Mesendoderm (in vitro differentiated cells): ENCODE measurements around the gene MCF2L2.

ENCODE experiments used
- DNase-seq: peaks from one replicate; pipeline ENCODE4 v3.0.0; 2013
- H2AK5ac ChIP-seq: 2 replicates; pipeline ENCODE4 v1.6.1; 2013; ENCODE audit warnings: low read length, inconsistent platforms
- H2BK120ac ChIP-seq: 2 replicates; pipeline ENCODE4 v1.6.1; 2013; ENCODE audit warnings: low read depth, mild to moderate bottlenecking, low read length, moderate library complexity, mixed read lengths
- H2BK15ac ChIP-seq: replicated peaks from 2 replicates; pipeline ENCODE4 v1.6.1; 2013; ENCODE audit warnings: low read depth, mild to moderate bottlenecking, moderate library complexity
- H2BK5ac ChIP-seq: 2 replicates; pipeline ENCODE4 v1.6.1; 2013; ENCODE audit warnings: low read length, inconsistent platforms
- H3K18ac ChIP-seq: 2 replicates; pipeline ENCODE4 v1.6.1; 2013; ENCODE audit warnings: mild to moderate bottlenecking, low read length, mixed read lengths
- H3K23ac ChIP-seq: one replicate; pipeline ENCODE4 v1.6.1; 2013; ENCODE audit warnings: low read length
- H3K27ac ChIP-seq: 2 replicates; pipeline ENCODE4 v1.5.1; 2013; ENCODE audit warnings: low read depth, mild to moderate bottlenecking, inconsistent platforms, low read length, moderate library complexity
- H3K27me3 ChIP-seq: 2 replicates; pipeline ENCODE4 v1.6.1; 2013; ENCODE audit warnings: low read length, control low read depth, mild to moderate bottlenecking, inconsistent platforms; ENCODE audit not compliant: insufficient read depth, poor library complexity
- H3K36me3 ChIP-seq: 2 replicates; pipeline ENCODE4 v1.6.1; 2013; ENCODE audit warnings: low read length, inconsistent platforms; ENCODE audit not compliant: control insufficient read depth, insufficient read depth
- H3K4ac ChIP-seq: one replicate; pipeline ENCODE4 v1.6.1; 2013; ENCODE audit warnings: low read depth, mild to moderate bottlenecking, low read length, moderate library complexity
- H3K4me1 ChIP-seq: 2 replicates; pipeline ENCODE4 v1.6.1; 2013; ENCODE audit warnings: low read depth, low read length, inconsistent platforms; ENCODE audit not compliant: control insufficient read depth
- H3K4me2 ChIP-seq: 2 replicates; pipeline ENCODE4 v1.6.1; 2013; ENCODE audit warnings: low read length
- H3K4me3 ChIP-seq: 2 replicates; pipeline ENCODE4 v1.5.1; 2013; ENCODE audit warnings: mild to moderate bottlenecking, low read length
- H3K56ac ChIP-seq: one replicate; pipeline ENCODE4 v1.6.1; 2013; ENCODE audit warnings: low read length
- H3K79me1 ChIP-seq: 2 replicates; pipeline ENCODE4 v1.6.1; 2013; ENCODE audit warnings: low read length, inconsistent platforms
- H3K79me2 ChIP-seq: 2 replicates; pipeline ENCODE4 v1.6.1; 2013; ENCODE audit warnings: mild to moderate bottlenecking, low read length; ENCODE audit not compliant: control insufficient read depth, insufficient read depth
- H3K9ac ChIP-seq: 2 replicates; pipeline ENCODE4 v1.6.1; 2013; ENCODE audit warnings: low read length, inconsistent platforms
- H4K5ac ChIP-seq: one replicate; pipeline ENCODE4 v1.6.1; 2013; ENCODE audit warnings: low read length
- H4K8ac ChIP-seq: one replicate; pipeline ENCODE4 v1.6.1; 2013; ENCODE audit warnings: low read depth, mild to moderate bottlenecking, control low read depth, low read length, moderate library complexity
- WGBS: extraction: QIAGEN DNeasy Blood & Tissue Kit; methylation state at CpG from one replicate; pipeline ENCODE4 v1.1.7; 2013; ENCODE audit warnings: low lambda C conversion rate, missing lambda C conversion rate; ENCODE audit not compliant: insufficient coverage; ENCODE audit errors: extremely low coverage; 5-methylcytosine and 5-hydroxymethylcytosine counted together

Gene MCF2L2

DNA sequence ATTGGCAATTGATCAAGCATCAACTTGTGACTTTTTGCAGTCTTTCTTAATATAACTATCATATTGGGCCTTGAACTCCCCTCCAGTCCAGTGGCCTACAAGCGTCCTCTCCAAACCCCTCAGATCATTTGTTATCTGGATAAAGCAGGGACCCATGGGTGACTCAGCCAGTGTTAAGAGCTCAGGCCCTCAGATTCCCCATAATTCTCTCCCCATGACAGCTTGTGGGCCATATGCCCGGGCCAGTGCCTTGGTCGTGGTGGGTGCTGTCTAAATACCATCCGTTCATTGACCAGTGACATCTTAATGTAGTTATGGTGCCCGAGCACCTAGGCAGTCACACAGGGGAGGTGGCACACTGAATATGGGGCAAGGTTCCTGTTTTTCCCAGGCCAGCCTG, 18.1 kb downstream of the MCF2L2 start:
- Histone ChIP-seq H3K18ac (no peak overlapping the region), H2AK5ac (no peak overlapping the region), H3K9ac (no peak overlapping the region), H3K36me3 (no peaks in the 10 kb centered on the region), H3K56ac (no peak overlapping the region), H3K27me3 (no peaks in the 10 kb centered on the region), H2BK5ac (no peak overlapping the region), H3K23ac (no peak overlapping the region), H3K4me1 (no peaks in the 10 kb centered on the region), H3K4ac (no peak overlapping the region), H2BK120ac (no peak overlapping the region), H3K4me3 (no peak overlapping the region), H3K27ac (no peak overlapping the region), H4K5ac (no peak overlapping the region), H3K79me1 (no peaks in the 10 kb centered on the region), H4K8ac (no peak overlapping the region), H3K79me2 (no peaks in the 10 kb centered on the region), H2BK15ac (no peak overlapping the region), H3K4me2 (no peak overlapping the region)
- no peak for DNase-seq
- no CpG with 5 or more reads among the region's 5 CpGs for WGBS

DNA sequence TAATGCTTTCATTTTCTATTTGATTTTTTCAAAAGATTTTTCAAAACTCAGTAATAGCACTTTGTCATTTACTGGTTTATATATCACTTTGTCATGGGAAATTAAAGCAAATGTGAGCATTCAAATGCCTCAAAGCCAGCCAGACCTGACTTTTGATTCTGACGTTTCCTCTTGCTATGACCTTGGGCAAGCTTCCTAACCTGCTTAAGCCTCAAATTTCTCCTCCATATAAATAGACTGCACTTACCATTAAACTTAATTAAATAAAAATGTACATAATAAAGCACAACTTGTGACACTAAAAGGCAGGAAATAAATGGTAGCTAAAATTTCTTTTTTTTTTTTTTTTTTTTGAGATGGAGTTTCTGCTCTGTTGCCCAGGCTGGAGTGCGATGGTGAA, 19.2 kb downstream of the MCF2L2 start:
- Histone ChIP-seq H3K79me2 (no peaks in the 10 kb centered on the region), H2BK120ac (no peak overlapping the region), H3K27me3 (no peaks in the 10 kb centered on the region), H3K18ac (no peak overlapping the region), H2BK15ac (no peak overlapping the region), H2AK5ac (no peak overlapping the region), H3K27ac (no peak overlapping the region), H3K56ac (no peak overlapping the region), H3K4ac (no peak overlapping the region), H4K5ac (no peak overlapping the region), H3K79me1 (no peaks in the 10 kb centered on the region), H3K9ac (no peak overlapping the region), H4K8ac (no peak overlapping the region), H3K4me1 (no peaks in the 10 kb centered on the region), H3K36me3 (no peaks in the 10 kb centered on the region), H2BK5ac (no peak overlapping the region), H3K23ac (no peak overlapping the region), H3K4me3 (no peak overlapping the region), H3K4me2 (no peak overlapping the region)
- DNase-seq: no peak
- WGBS: no CpG with 5 or more reads among the region's 2 CpGs

DNA sequence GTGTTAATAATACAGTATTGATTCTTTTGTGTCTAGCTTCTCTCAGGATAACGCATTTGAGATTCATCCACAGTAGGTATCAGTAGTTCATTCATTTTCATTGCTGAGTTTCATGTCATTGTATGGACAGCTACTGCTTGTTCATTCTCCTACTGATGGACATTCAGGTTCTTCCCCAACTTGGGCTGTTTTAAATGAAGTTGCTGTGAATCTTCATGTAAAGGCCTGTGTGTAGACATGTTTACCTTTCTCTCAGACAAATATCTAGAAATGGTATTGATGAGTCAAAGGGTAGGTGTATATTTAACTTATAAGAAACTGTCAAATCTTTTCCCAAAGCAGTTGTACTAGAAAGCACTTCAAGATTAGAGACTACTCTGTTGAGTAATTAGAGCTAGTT, 26.7 kb downstream of the MCF2L2 start:
- Histone ChIP-seq H3K4me3 (no peak overlapping the region), H3K79me1 (no peaks in the 10 kb centered on the region), H3K79me2 (no peaks in the 10 kb centered on the region), H3K56ac (no peak overlapping the region), H4K5ac (no peak overlapping the region), H3K4me2 (no peak overlapping the region), H2AK5ac (no peak overlapping the region), H4K8ac (no peak overlapping the region), H2BK5ac (no peak overlapping the region), H3K9ac (no peak overlapping the region), H3K4me1 (no peaks in the 10 kb centered on the region), H3K27ac (no peak overlapping the region), H3K23ac (no peak overlapping the region), H3K36me3 (no peaks in the 10 kb centered on the region), H3K27me3 (no peaks in the 10 kb centered on the region), H3K18ac (no peak overlapping the region), H2BK15ac (no peak overlapping the region), H3K4ac (no peak overlapping the region), H2BK120ac (no peak overlapping the region)
- no peak for DNase-seq
- no CpG with 5 or more reads among the region's 1 CpG for WGBS

DNA sequence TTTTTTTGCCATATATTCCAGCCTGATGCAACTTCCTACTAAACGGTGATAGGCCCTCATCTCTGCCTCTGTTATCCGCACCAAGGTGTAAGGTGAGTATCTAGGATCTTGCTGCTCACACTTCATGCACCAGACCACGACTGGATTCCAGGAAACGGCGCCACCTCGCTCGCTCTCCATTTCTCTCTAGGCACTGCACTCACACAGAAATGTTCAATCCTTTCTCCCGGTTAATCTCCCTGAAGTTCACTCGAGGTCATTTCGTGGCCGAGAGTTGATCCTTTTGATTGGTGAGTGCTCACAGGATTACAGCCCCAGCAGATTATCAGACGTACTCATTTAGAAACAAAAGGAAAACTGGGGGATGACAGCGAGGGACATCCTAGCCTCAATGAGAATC, 28.1 kb downstream of the MCF2L2 start:
- no peak overlapping the region for H2BK120ac ChIP-seq
- no peaks in the 10 kb centered on the region for H3K27me3 ChIP-seq
- H3K18ac ChIP-seq: no peak overlapping the region
- no peak overlapping the region for H3K23ac ChIP-seq
- no peak overlapping the region for H2BK15ac ChIP-seq
- H3K79me2 ChIP-seq: no peaks in the 10 kb centered on the region
- H3K36me3 ChIP-seq: no peaks in the 10 kb centered on the region
- H4K8ac ChIP-seq: no peak overlapping the region
- no peak overlapping the region for H3K56ac ChIP-seq
- H3K9ac ChIP-seq: no peak overlapping the region
- no peak overlapping the region for H2BK5ac ChIP-seq
- H3K4me2 ChIP-seq: no peak overlapping the region
- no peak overlapping the region for H4K5ac ChIP-seq
- no peak overlapping the region for H3K4ac ChIP-seq
- no peaks in the 10 kb centered on the region for H3K79me1 ChIP-seq
- H3K4me3 ChIP-seq: no peak overlapping the region
- no peaks in the 10 kb centered on the region for H3K4me1 ChIP-seq
- no CpG with 5 or more reads among the region's 13 CpGs for WGBS
- H3K27ac ChIP-seq: no peak overlapping the region
- no peak overlapping the region for H2AK5ac ChIP-seq
- DNase-seq: peak; percentile 81

DNA sequence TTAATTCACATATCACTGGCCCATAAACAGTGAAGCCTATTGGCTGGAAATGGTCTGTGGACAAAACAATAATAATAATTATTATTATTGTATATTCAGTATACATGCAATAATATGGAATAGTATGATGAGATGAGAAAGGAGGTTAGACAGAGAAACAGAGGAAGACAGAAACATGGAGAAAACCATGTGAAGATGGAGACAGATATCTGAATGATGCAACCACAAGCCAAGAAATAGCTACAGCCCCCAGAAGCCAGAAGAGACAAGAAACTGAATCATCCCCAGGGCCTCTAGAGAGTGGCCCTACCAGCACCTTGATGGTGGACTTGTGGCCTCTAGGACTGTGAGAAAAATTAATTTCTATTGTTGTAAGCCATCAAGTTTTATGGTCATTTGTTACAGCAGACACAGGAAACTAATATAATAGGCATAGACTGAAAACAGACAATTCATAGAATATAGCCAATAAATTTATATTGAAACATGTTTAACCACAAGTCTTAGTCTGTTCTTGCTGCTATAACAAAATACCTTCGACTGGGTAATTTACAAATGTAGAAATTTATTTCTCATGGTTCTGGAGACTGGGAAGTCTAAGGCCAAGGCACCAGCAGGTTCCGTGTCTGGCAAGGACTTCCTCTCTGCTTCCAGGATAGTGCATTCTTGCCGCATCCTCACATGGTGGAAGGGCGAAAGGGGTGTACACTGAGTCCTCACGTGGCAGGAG, 31.6 kb downstream of the MCF2L2 start:
- Histone ChIP-seq H2AK5ac (no peak overlapping the region), H2BK120ac (no peak overlapping the region), H3K4me1 (peaks cover 2% of the 10 kb centered on the region), H3K18ac (no peak overlapping the region), H3K79me1 (no peaks in the 10 kb centered on the region), H3K27ac (no peak overlapping the region), H3K4ac (no peak overlapping the region), H3K27me3 (no peaks in the 10 kb centered on the region), H3K4me3 (no peak overlapping the region), H3K4me2 (no peak overlapping the region), H3K79me2 (no peaks in the 10 kb centered on the region), H2BK5ac (no peak overlapping the region), H3K56ac (no peak overlapping the region), H3K9ac (no peak overlapping the region), H2BK15ac (no peak overlapping the region), H3K36me3 (no peaks in the 10 kb centered on the region), H4K8ac (no peak overlapping the region), H4K5ac (no peak overlapping the region), H3K23ac (no peak overlapping the region)
- no peak for DNase-seq
- no CpG with 5 or more reads among the region's 5 CpGs for WGBS

DNA sequence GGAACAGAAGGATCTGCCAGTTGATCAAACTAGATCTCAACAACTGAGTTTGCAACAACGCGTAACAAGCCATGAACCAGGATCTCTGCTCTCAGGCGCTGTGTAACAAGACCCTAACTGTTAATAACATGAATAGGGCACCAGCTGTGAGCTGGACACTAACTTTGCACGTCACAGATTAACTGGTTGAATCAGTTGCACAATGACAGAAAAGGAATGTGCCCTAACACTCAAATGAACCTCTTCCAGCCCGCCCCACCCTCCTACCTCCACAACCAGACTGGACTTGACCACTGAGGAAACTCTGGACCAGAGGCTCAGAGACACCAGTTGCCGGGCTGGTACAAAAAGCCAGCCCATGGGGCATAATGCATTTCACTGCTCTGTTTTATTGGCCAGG, 34.3 kb downstream of the MCF2L2 start:
- no peaks in the 10 kb centered on the region for H3K36me3 ChIP-seq
- H3K4me1 ChIP-seq: peaks cover 7% of the 10 kb centered on the region
- no peak overlapping the region for H3K27ac ChIP-seq
- H3K4me3 ChIP-seq: no peak overlapping the region
- WGBS: no CpG with 5 or more reads among the region's 6 CpGs
- no peak overlapping the region for H3K23ac ChIP-seq
- no peaks in the 10 kb centered on the region for H3K79me1 ChIP-seq
- H3K18ac ChIP-seq: no peak overlapping the region
- no peak overlapping the region for H4K5ac ChIP-seq
- H3K9ac ChIP-seq: no peak overlapping the region
- no peak overlapping the region for H4K8ac ChIP-seq
- no peak overlapping the region for H2AK5ac ChIP-seq
- DNase-seq: no peak
- no peaks in the 10 kb centered on the region for H3K27me3 ChIP-seq
- H2BK5ac ChIP-seq: no peak overlapping the region
- H3K4ac ChIP-seq: no peak overlapping the region
- no peaks in the 10 kb centered on the region for H3K79me2 ChIP-seq
- H2BK15ac ChIP-seq: no peak overlapping the region
- no peak overlapping the region for H3K4me2 ChIP-seq
- peak overlapping the region; percentile 65 for H3K56ac ChIP-seq
- no peak overlapping the region for H2BK120ac ChIP-seq
